HL-60 (cell line): Measurements from ENCODE around the gene MED28.

Experiments
- POLR2AphosphoS5 ChIP-seq: IDR thresholded peaks from 2 replicates; pipeline ENCODE4 v1.6.1; 2012; ENCODE audit warnings: low read depth
- REST ChIP-seq: IDR thresholded peaks from 2 replicates; pipeline ENCODE4 v1.6.1; 2012; ENCODE audit warnings: low read depth; ENCODE audit not compliant: insufficient replicate concordance
- TF ChIP-seq, protein P1 (sequence below): IDR thresholded peaks from one replicate; pipeline ENCODE4 v1.5.1; 2011; ENCODE audit warnings: low read length, control low read depth, inconsistent platforms; ENCODE audit not compliant: insufficient read depth

DNA sequence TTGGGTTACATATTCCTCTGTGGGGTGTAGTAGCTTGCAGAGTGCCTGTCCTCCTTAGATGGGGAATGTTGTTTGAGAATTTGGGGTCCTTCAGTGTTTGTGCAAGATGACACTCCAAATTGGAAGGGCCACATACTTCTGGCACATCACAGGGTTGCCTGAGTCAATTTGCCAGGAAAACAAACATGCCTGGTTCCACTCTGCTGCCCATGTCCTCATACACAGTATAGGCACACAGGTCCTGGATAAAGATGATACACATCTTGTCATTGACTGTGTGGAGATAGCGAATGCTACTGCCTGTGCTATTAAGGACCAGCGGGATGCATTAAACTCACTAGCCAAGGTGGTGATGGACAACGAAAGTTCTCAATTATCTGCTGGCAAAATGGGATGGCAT is 48.6 kb upstream of the MED28 start:
- TF ChIP-seq, protein P1, sequence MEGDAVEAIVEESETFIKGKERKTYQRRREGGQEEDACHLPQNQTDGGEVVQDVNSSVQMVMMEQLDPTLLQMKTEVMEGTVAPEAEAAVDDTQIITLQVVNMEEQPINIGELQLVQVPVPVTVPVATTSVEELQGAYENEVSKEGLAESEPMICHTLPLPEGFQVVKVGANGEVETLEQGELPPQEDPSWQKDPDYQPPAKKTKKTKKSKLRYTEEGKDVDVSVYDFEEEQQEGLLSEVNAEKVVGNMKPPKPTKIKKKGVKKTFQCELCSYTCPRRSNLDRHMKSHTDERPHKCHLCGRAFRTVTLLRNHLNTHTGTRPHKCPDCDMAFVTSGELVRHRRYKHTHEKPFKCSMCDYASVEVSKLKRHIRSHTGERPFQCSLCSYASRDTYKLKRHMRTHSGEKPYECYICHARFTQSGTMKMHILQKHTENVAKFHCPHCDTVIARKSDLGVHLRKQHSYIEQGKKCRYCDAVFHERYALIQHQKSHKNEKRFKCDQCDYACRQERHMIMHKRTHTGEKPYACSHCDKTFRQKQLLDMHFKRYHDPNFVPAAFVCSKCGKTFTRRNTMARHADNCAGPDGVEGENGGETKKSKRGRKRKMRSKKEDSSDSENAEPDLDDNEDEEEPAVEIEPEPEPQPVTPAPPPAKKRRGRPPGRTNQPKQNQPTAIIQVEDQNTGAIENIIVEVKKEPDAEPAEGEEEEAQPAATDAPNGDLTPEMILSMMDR: no peak
- TF ChIP-seq POLR2AphosphoS5 (no peak), REST (no peak)
